Heart left ventricle (tissue), 16 donors: ENCODE results near the gene TNFRSF6B. TPM values are rescaled to one million over a fixed set of nuclear protein-coding genes. Genes with fewer than 3 reads are reported as not detected.

ENCODE experiments used
- ATAC-seq, 4 donors: fragments of 200-7000 bp; cut with Tn5 transposase; one replicate each; pipeline ENCODE4 v1.9.1; 2020 to 2022; ENCODE audit warnings: moderate library complexity in 4 of 4, mild to moderate bottlenecking in 3 of 4, moderate number of reproducible peaks in 1 of 4
- DNase-seq, 5 donors: peaks; one replicate each; pipeline ENCODE4 v3.0.0-alpha.2; 2020
- H3K27ac ChIP-seq, 12 donors: fragments of 200-600 bp; sonication (generic) in 4 of 12; one replicate each; pipeline versions ENCODE4 v1.5.0 to v1.8.0; 2016 to 2022; ENCODE audit warnings: mild to moderate bottlenecking in 2 of 12
- H3K27me3 ChIP-seq, 9 donors: fragments of 200-600 bp; sonication (generic) in 2 of 9; one replicate each; pipeline versions ENCODE4 v1.5.1 to v1.8.0; 2016 to 2022; ENCODE audit warnings: mild to moderate bottlenecking in 3 of 9
- H3K36me3 ChIP-seq, 9 donors: fragments of 200-600 bp; sonication (generic) in 2 of 9; one replicate each; pipeline versions ENCODE4 v1.5.0 to v1.8.0; 2018 to 2022; ENCODE audit warnings: mild to moderate bottlenecking in 2 of 9
- H3K4me1 ChIP-seq, 12 donors: fragments of 200-600 bp; sonication (generic) in 4 of 12; one replicate each; pipeline versions ENCODE4 v1.5.0 to v1.8.0; 2016 to 2022; ENCODE audit warnings: mild to moderate bottlenecking in 3 of 12
- H3K4me3 ChIP-seq, 12 donors: fragments of 200-600 bp; sonication (generic) in 4 of 12; one replicate each; pipeline versions ENCODE4 v1.5.0 to v1.8.0; 2017 to 2022; ENCODE audit warnings: mild to moderate bottlenecking in 9 of 12, moderate library complexity in 4 of 12
- H3K9me3 ChIP-seq, 12 donors: fragments of 200-600 bp; sonication (generic) in 4 of 12; one replicate each; pipeline versions ENCODE4 v1.5.0 to v1.8.0; 2016 to 2022; ENCODE audit warnings: mild to moderate bottlenecking in 1 of 12
- POLR2A ChIP-seq, 2 donors: fragments of 450-650 bp; IDR thresholded peaks; one replicate each; pipeline ENCODE4 v1.6.1; 2017; ENCODE audit warnings: antibody characterized with exemption in 2 of 2, mild to moderate bottlenecking in 2 of 2, moderate library complexity in 2 of 2
- WGBS, 4 donors: extraction: QIAGEN DNeasy Blood & Tissue Kit in 2 of 4; methylation state at CpG; one replicate each; pipeline versions ENCODE4 v1.1.5 to v1.1.7; 2013 to 2018; 5-methylcytosine and 5-hydroxymethylcytosine counted together
- intact Hi-C, 10 donors: fragments of 100-400 bp; cut with DNase I; formaldehyde crosslinking; loops; one replicate each; pipeline versions ENCODE4 v1.11.1 to v1.14.2; 2022
- polyA plus RNA-seq, 2 donors: library from polyadenylated mRNA; stranded (reverse); fragments of 200-250 nt; gene quantifications; one replicate each; pipeline ENCODE4 v1.2.3, GENCODE V29; 2013
- total RNA-seq, 9 donors: library from RNA; depleted of rRNA in 2 of 9; stranded (reverse); fragments of >200 nt in 2 of 9; fragmentation: NEBNext Ultra II Directional in 3 of 9; extraction: Animal tissue kit (Norgen Biotek cat#: 25700) in 3 of 9; gene quantifications; one replicate each; pipeline versions ENCODE4 v1.1.0 to v1.2.4, GENCODE V29; 2016 to 2023
- TF ChIP-seq, protein P1 (sequence below), 12 donors: fragments of 200-600 bp; sonication (generic) in 4 of 12; IDR thresholded peaks; one replicate each; pipeline versions ENCODE4 v1.5.0 to v1.8.0; 2018 to 2022; ENCODE audit warnings: antibody characterized with exemption in 12 of 12, mild to moderate bottlenecking in 5 of 12
- donor health status: ischemic (EF 13 %, LVEDD 7.1; RV severe dilation, severe dysfunction).
- donor health status: healthy with polysubstance abuse.
- donor health status: DM: no; HTN: yes; CAD: no.
- donor health status: DM: no; HTN: no; CAD: no.
- donor health status: ischemic (EF 25% LVEDD 6.9; RV normal size, moderate dysfunction).
- donor health status: ischemic (EF 25% LVEDD 5.7; RV mildly dilated, moderate dysfunction).
- donor health status: healthy.
- donor health status: DM: yes; HTN: yes; CAD: no.
- donor health status: ischemic (EF 35%, LVEDD 5.7; RV mildly dilated, moderate dysfunction).
- donor health status: nonischemic (EF 11% LVEDD 7.7; RV severe dilation, severe dysfunction).
- donor health status: DM: yes; HTN: yes; CAD: no.
- donor health status: PGD.
- donor health status: ischemic (EF 29% LVEDD 5.4; RV normal size, mild dysfunction).
- donor health status: nonischemic (EF 23%, LVEDD 6.1; RV moderate dilation, normal function).

The TNFRSF6B gene
- total and polyA plus RNA-seq, 11 donors, result 0.42 to 6.4 (median 1.7) TPM; not detected in 1

DNA sequence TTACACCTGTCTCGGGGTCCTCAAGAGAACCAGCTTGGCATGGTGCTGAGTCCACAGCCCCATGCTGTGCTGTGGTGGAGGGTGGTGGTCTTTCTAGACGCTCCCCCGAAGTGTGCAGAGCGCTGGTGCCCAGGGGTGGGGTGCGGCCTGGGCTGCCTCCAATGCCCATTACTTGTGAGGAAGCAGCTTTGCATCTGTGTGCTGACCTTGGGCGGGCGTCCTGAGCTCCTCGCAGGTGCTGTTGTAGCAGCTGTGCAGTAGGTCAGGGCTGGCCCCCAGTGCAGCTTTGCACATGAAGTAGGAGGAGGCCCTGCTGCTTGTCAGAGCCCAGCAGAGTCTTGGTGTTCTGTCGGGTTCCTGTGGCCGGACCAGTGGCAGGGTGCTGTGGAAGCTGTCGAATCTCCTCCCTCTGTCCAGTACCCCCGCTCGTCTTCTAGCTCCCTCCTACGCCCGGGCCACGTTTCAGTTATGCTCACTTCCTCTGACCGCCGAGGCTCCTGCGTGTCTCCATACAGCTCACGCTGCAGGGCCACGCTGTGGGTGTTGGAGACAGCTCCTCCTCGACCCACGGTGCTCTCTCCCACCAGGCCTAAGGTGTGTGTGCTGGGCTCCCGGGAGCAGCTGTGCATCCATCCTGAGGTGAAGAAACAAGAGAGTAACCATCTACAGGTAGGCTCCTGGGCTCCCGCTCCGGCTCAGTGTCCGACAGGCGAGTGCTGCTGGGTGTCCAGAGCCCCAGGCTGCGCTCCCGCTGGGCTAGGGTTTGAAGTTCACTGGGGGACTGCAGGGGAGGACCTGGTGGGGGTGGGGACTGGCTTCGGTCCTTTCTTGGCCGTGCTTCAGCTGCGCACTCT lies 34.3 kb upstream of the TNFRSF6B start:
- intact Hi-C loops, result no loop called here
- no peak for TF ChIP-seq POLR2A (IDR thresholded peaks at IDR 0.05)
- TF ChIP-seq, protein P1, sequence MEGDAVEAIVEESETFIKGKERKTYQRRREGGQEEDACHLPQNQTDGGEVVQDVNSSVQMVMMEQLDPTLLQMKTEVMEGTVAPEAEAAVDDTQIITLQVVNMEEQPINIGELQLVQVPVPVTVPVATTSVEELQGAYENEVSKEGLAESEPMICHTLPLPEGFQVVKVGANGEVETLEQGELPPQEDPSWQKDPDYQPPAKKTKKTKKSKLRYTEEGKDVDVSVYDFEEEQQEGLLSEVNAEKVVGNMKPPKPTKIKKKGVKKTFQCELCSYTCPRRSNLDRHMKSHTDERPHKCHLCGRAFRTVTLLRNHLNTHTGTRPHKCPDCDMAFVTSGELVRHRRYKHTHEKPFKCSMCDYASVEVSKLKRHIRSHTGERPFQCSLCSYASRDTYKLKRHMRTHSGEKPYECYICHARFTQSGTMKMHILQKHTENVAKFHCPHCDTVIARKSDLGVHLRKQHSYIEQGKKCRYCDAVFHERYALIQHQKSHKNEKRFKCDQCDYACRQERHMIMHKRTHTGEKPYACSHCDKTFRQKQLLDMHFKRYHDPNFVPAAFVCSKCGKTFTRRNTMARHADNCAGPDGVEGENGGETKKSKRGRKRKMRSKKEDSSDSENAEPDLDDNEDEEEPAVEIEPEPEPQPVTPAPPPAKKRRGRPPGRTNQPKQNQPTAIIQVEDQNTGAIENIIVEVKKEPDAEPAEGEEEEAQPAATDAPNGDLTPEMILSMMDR (IDR thresholded peaks at IDR 0.05), result no peak
- Histone ChIP-seq H3K36me3 (peaks cover 0 to 61% (median 44%) of the 10 kb centered on the region in 9 donors), H3K4me3 (no peak overlapping the region), H3K27ac (no peak overlapping the region), H3K4me1 (peaks cover 3 to 20% (median 16%) of the 10 kb centered on the region in 12 donors), H3K27me3 (no peaks in the 10 kb centered on the region), H3K9me3 (no peaks in the 10 kb centered on the region)
- DNase-seq (no peak), ATAC-seq (no peak)
- 90 to 94% (median 91%) methylated on average over 25 to 33 of the region's 33 CpGs for WGBS, 4 donors

DNA sequence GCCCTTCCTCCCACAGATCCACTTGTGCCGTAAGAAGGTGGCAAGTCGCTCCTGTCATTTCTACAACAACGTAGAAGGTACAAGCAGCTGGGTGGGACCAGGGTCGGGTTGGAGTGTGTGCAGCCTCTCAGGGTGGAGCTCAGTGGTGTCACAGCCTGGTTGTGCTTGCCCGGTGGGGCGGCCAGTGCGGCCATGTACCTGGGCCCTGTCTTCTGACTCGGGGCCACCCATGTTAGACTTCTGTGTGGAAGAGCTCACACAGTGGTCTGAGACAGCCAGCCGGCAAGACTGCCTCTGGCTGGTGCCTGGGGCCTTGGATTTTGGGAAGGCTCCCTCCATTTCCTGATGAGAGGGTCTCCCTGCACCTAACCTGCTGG lies 33.7 kb upstream of the TNFRSF6B start:
- H3K4me3 ChIP-seq, result no peak overlapping the region
- H3K4me1 ChIP-seq, result peaks cover 3 to 14% (median 10%) of the 10 kb centered on the region in 12 donors
- H3K9me3 ChIP-seq, result no peaks in the 10 kb centered on the region
- TF ChIP-seq POLR2A (IDR thresholded peaks at IDR 0.05), result no peak
- TF ChIP-seq, protein P1 (IDR thresholded peaks at IDR 0.05), result no peak
- H3K36me3 ChIP-seq, result peaks cover 0 to 67% (median 50%) of the 10 kb centered on the region in 9 donors
- H3K27me3 ChIP-seq, result no peaks in the 10 kb centered on the region
- intact Hi-C loops, result no loop called here
- H3K27ac ChIP-seq, result no peak overlapping the region
- DNase-seq (no peak), ATAC-seq (no peak)
- WGBS, 4 donors, result 92 to 95% (median 94%) methylated on average over 7 to 9 of the region's 9 CpGs

DNA sequence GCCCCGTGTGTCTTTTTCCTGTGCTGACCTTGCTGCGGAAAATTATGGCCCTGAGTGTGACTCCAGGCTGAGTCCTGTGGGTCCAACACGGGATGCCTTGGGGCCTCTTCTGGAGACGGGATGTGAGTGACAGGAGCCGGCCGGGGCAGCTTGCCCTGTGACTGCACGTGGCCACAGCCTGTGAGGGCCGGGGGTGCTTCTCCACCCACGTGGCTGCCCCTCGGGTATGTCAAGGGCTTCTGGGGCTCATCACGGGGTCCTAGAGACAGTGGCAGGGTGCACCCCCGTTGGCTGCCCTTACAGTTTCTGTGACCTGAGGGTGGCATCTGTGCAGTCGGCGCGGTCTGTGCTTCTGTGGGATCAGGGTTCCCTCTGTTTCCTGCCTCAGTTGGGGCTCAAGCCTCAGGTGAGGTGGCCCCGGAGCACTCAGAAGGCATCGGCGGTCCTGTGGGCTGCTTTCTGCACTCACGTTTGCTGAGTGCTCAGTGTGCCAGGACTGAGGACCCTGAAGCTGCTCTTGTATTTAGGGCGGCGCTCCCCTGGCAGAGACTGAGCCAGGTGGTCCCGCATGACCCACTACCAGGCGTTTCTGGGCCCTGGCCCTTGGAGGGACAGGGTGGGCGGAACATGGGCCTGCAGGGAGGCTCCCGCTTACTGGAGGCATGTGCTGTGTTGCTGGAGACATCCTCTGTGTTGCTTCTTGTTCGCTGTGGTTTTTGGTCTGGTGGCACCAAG lies 33.0 kb upstream of the TNFRSF6B start:
- intact Hi-C loops, result no loop called here
- Histone ChIP-seq H3K9me3 (no peaks in the 10 kb centered on the region), H3K27me3 (no peaks in the 10 kb centered on the region), H3K27ac (no peak overlapping the region), H3K36me3 (peaks cover 0 to 74% (median 56%) of the 10 kb centered on the region in 9 donors), H3K4me1 (peaks cover 3 to 12% (median 9%) of the 10 kb centered on the region in 12 donors), H3K4me3 (no peak overlapping the region)
- DNase-seq (no peak), ATAC-seq (no peak)
- TF ChIP-seq POLR2A (IDR thresholded peaks at IDR 0.05), result no peak
- TF ChIP-seq, protein P1 (IDR thresholded peaks at IDR 0.05), result no peak
- 88 to 93% (median 90%) methylated on average over 14 to 26 of the region's 26 CpGs for WGBS, 4 donors
